ENCODE measurements around the gene C1GALT1.

Gene C1GALT1

GRCh38 chr7:7236041-7236440, 53.7 kb downstream of the C1GALT1 start:
- TF ChIP-seq BCL6B (tag by site-specific recombination; IDR thresholded peaks at IDR 0.05) = no peak
- TF ChIP-seq ZNF585B (tag by site-specific recombination; IDR thresholded peaks at IDR 0.05) = no peak
- no peak for TF ChIP-seq BCL11A (tag by site-specific recombination; IDR thresholded peaks at IDR 0.05; ENCODE audit: low read depth)
- TF ChIP-seq ZNF623 (tag by site-specific recombination; IDR thresholded peaks at IDR 0.05) = no peak
- no peak for TF ChIP-seq ZNF184 (tag by site-specific recombination; IDR thresholded peaks at IDR 0.05)
- TF ChIP-seq HIC1 (tag by site-specific recombination; IDR thresholded peaks at IDR 0.05) = no peak
- TF ChIP-seq ZXDB (tag by site-specific recombination; IDR thresholded peaks at IDR 0.05) = no peak
- TF ChIP-seq ZNF830 (tag by site-specific recombination; IDR thresholded peaks at IDR 0.05; ENCODE audit: low read depth) = no peak
- no peak for TF ChIP-seq ZBTB10 (tag by site-specific recombination; IDR thresholded peaks at IDR 0.05)
- TF ChIP-seq INSM2 (tag by site-specific recombination; IDR thresholded peaks at IDR 0.05) = no peak
- no peak for TF ChIP-seq HOXC10 (CRISPR knock-in tag; IDR thresholded peaks at IDR 0.05)
- TF ChIP-seq FEZF1 (tag by site-specific recombination; IDR thresholded peaks at IDR 0.05) = no peak
- TF ChIP-seq ZNF239 (tag by site-specific recombination; IDR thresholded peaks at IDR 0.05) = no peak
- no peak for TF ChIP-seq ZNF777 (tag by site-specific recombination; IDR thresholded peaks at IDR 0.05; ENCODE audit: borderline replicate concordance)
- no peak for TF ChIP-seq GLIS2 (tag by site-specific recombination; IDR thresholded peaks at IDR 0.05)
- no peak for TF ChIP-seq ZNF335 (tag by site-specific recombination; conservative IDR thresholded peaks at IDR 0.05)
- no peak for TF ChIP-seq ZNF600 (tag by site-specific recombination; IDR thresholded peaks at IDR 0.05)
- TF ChIP-seq ZNF26 (tag by site-specific recombination; IDR thresholded peaks at IDR 0.05) = no peak
- TF ChIP-seq ZNF37A (tag by site-specific recombination; IDR thresholded peaks at IDR 0.05) = no peak
- no peak for TF ChIP-seq ZNF146 (tag by site-specific recombination; IDR thresholded peaks at IDR 0.05)
- CTCF ChIA-PET = interaction anchor here (0.6 to 0.9 kb wide), 2 partner anchors 13 to 753 kb away, joined by 3 to 4 read pairs; no protein-coding TSS in a partner anchor
- Histone ChIP-seq H3K9me3 (ENCODE audit: control insufficient read depth, insufficient read depth, low read depth, low read length) (no peaks in the 10 kb centered on the region), H3K36me3 (ENCODE audit: control insufficient read depth in 2 of 2, insufficient read depth in 1 of 2, low read length in 2 of 2) (peaks cover 0 to 4% of the 10 kb centered on the region in 2 experiments; a peak in 1 of 3 replicates), H3K4me1 (ENCODE audit: control insufficient read depth, insufficient read depth, low read length) (peaks cover 2% of the 10 kb centered on the region; the same call in 1 of the 2 replicates), H3K4me3 (ENCODE audit: low read depth, low read length) (no peak overlapping the region), H3K27ac (ENCODE audit: extremely low read depth, low read depth, low read length) (no peak overlapping the region)
- POLR2A ChIA-PET = no interaction called here

Data from HEK293 (cell line).